Measurements from ENCODE around the gene PAXIP1. TPM values are rescaled to one million over a fixed set of nuclear protein-coding genes. Genes with fewer than 3 reads are reported as not detected.

The PAXIP1 gene
- total and polyA plus RNA-seq, 10 of the 15 experiments (the other 5 are each of a cell fraction or from before 2014, with no cell fraction given) = 7.3 to 27.2 (median 18.1) TPM

GRCh38 chr7:154907651-154908620, 95.0 kb downstream of the PAXIP1 start (continued):
- no peak for TF ChIP-seq SMARCA5 (IDR thresholded peaks at IDR 0.05)
- TF ChIP-seq, protein P1, sequence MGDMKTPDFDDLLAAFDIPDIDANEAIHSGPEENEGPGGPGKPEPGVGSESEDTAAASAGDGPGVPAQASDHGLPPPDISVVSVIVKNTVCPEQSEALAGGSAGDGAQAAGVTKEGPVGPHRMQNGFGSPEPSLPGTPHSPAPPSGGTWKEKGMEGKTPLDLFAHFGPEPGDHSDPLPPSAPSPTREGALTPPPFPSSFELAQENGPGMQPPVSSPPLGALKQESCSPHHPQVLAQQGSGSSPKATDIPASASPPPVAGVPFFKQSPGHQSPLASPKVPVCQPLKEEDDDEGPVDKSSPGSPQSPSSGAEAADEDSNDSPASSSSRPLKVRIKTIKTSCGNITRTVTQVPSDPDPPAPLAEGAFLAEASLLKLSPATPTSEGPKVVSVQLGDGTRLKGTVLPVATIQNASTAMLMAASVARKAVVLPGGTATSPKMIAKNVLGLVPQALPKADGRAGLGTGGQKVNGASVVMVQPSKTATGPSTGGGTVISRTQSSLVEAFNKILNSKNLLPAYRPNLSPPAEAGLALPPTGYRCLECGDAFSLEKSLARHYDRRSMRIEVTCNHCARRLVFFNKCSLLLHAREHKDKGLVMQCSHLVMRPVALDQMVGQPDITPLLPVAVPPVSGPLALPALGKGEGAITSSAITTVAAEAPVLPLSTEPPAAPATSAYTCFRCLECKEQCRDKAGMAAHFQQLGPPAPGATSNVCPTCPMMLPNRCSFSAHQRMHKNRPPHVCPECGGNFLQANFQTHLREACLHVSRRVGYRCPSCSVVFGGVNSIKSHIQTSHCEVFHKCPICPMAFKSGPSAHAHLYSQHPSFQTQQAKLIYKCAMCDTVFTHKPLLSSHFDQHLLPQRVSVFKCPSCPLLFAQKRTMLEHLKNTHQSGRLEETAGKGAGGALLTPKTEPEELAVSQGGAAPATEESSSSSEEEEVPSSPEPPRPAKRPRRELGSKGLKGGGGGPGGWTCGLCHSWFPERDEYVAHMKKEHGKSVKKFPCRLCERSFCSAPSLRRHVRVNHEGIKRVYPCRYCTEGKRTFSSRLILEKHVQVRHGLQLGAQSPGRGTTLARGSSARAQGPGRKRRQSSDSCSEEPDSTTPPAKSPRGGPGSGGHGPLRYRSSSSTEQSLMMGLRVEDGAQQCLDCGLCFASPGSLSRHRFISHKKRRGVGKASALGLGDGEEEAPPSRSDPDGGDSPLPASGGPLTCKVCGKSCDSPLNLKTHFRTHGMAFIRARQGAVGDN (IDR thresholded peaks at IDR 0.05) = no peak
- no peak for TF ChIP-seq POLR2AphosphoS5 (IDR thresholded peaks at IDR 0.05; ENCODE audit: low read length)
- TF ChIP-seq NFIC (IDR thresholded peaks at IDR 0.05; ENCODE audit: low read depth, low read length) = no peak
- TF ChIP-seq TAF1 (IDR thresholded peaks at IDR 0.05; ENCODE audit: borderline replicate concordance, low read depth, low read length) = no peak

DNA sequence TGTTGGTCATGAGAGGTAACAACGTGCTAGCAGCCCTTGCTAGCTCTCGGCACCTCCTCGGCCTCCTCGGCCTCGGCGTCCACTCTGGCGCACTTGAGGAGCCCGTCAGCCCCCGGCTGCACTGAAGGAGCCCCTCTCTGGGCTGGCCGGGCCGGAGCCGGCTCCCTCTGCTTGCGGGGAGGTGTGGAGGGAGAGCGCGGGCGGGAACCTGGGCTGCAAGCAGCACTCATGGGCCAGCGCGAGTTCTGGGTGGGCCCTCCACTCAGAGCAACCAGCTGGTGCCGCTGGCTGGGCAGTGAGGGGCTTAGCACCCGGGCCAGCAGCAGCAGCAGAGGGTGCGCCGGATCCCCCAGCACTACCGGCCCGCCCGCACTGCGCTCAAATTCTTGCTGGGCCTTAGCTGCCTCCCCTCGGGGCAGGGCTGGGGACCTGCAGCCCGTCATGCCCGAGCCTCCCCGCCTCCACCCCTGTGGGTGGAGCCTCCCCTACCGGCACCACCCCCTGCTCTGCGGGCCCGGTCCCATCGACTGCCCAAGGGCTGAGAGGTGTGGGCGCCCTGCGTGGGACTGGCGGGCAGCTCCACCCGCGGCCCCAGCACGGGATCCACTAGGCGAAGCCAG, 96.1 kb downstream of the PAXIP1 start:
- ATAC-seq (no peak), DNase-seq (ENCODE audit: low read depth, low spot score) (no peak), FAIRE-seq (no peak)
- no peaks in the 10 kb centered on the region for H3K79me2 ChIP-seq (ENCODE audit: control insufficient read depth, insufficient read depth, low read length)
- H3K4me3 ChIP-seq = no peak overlapping the region
- no peak overlapping the region for H2AFZ ChIP-seq (ENCODE audit: control insufficient read depth, low read depth, low read length)
- no peak for TF ChIP-seq HDAC2 (IDR thresholded peaks at IDR 0.05)
- TF ChIP-seq DPF2 (IDR thresholded peaks at IDR 0.05) = no peak
- no TSS peak for BruUV-seq (replicated peaks)
- POLR2A ChIA-PET = no interaction called here
- no peaks in the 10 kb centered on the region for H4K20me1 ChIP-seq (ENCODE audit: control insufficient read depth, insufficient read depth)
- peaks cover 3% of the 10 kb centered on the region; the same call in 1 of the 3 replicates for H3K9me3 ChIP-seq (replicated peaks; ENCODE audit: control insufficient read depth, insufficient read depth, low read length)
- H3K27me3 ChIP-seq (replicated peaks in 1 of 2; ENCODE audit: control insufficient read depth in 2 of 2, insufficient read depth in 2 of 2, low read length in 1 of 2) = no peaks in the 10 kb centered on the region
- intact Hi-C loops (cut with micrococcal nuclease; ENCODE audit: unreplicated experiment) = no loop called here
- in situ Hi-C loops (cut with MboI) = no loop called here
- CTCF ChIA-PET = no interaction called here
- SMC1A ChIA-PET (ENCODE audit: uncharacterized antibody, unreplicated experiment) = no interaction called here
- no peak overlapping the region for H3K9ac ChIP-seq (ENCODE audit: control insufficient read depth, insufficient read depth, low read length)
- WGBS (ENCODE audit: insufficient coverage, insufficient replicate concordance, low lambda C conversion rate, missing lambda C conversion rate) = 65% methylated on average over 41 of the region's 41 CpGs
- H3K4me1 ChIP-seq (ENCODE audit: control insufficient read depth, insufficient read depth, low read length) = no peaks in the 10 kb centered on the region
- H3K36me3 ChIP-seq (ENCODE audit: control insufficient read depth in 2 of 2, insufficient read depth in 2 of 2, low read length in 1 of 2) = no peaks in the 10 kb centered on the region
- H3K4me2 ChIP-seq (ENCODE audit: control insufficient read depth, insufficient read depth) = no peak overlapping the region
- RAD21 ChIA-PET (ENCODE audit: unreplicated experiment) = no interaction called here
- no peak overlapping the region for H3K27ac ChIP-seq (ENCODE audit: control insufficient read depth, insufficient read depth)

All from GM12878 (cell line).